ENCODE results near the gene EID2.

DNA sequence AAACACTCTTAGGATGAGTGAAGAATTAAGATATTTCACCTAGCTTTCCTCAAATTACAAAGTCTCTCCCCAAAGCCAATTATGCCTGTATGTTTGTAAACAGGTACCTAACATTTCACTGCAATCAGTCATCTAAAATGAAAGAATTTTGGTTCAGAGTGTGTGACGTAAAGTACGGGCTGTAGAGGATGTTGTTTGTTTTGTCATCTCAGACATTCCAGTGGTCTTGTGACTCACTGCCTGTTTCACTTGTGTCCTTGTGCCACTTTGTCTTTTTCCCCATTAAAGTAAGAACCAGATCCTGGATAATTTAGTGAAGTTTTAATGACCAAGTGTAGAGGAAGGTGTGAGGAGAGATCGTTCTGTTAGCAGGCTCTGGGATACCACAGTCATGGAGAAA is 28.6 kb upstream of the EID2 start:
- no peak for TF ChIP-seq CTCF (IDR thresholded peaks at IDR 0.05)
- no peak for TF ChIP-seq POLR2A (IDR thresholded peaks at IDR 0.05)
- TF ChIP-seq EP300 (IDR thresholded peaks at IDR 0.05), result no peak

Measured in upper lobe of left lung (tissue), 4 donors.